HEK293 (cell line): ENCODE measurements around the gene RCOR3.

Experiments used
- BCL6B ChIP-seq: fragments of 450-650 bp; formaldehyde crosslinking; IDR thresholded peaks from 2 replicates; pipeline ENCODE4 v1.5.1; 2017; ENCODE audit warnings: missing biosample characterization, missing genetic modification characterization
- CTCF ChIP-seq: fragments of 450-650 bp; formaldehyde crosslinking; IDR thresholded peaks from 2 replicates; pipeline ENCODE4 v1.5.1; 2016; ENCODE audit warnings: missing biosample characterization, missing genetic modification characterization
- ELK4 ChIP-seq: IDR thresholded peaks from 2 replicates; pipeline ENCODE4 v1.6.1; 2011; ENCODE audit warnings: mild to moderate bottlenecking, low read depth, low read length, borderline replicate concordance
- GLI2 ChIP-seq: fragments of 450-650 bp; formaldehyde crosslinking; IDR thresholded peaks from 2 replicates; pipeline ENCODE4; 2017; ENCODE audit warnings: missing biosample characterization, missing genetic modification characterization, low read depth, borderline replicate concordance
- KLF9 ChIP-seq: fragments of 450-650 bp; formaldehyde crosslinking; IDR thresholded peaks from 2 replicates; pipeline ENCODE4 v1.5.1; 2016; ENCODE audit warnings: missing biosample characterization, missing genetic modification characterization, low read depth
- SCRT2 ChIP-seq: fragments of 450-650 bp; formaldehyde crosslinking; IDR thresholded peaks from 2 replicates; pipeline ENCODE4 v1.5.1; 2016; ENCODE audit warnings: missing biosample characterization, missing genetic modification characterization
- SP2 ChIP-seq: fragments of 450-650 bp; formaldehyde crosslinking; IDR thresholded peaks from 2 replicates; pipeline ENCODE4 v1.5.1; 2016; ENCODE audit warnings: missing biosample characterization, missing genetic modification characterization
- YY1 ChIP-seq: fragments of 450-650 bp; formaldehyde crosslinking; IDR thresholded peaks from 2 replicates; pipeline ENCODE4 v1.5.1; 2018; ENCODE audit warnings: missing biosample characterization, missing genetic modification characterization
- ZBTB21 ChIP-seq: fragments of 450-650 bp; formaldehyde crosslinking; IDR thresholded peaks from 2 replicates; pipeline ENCODE4 v1.5.1; 2017; ENCODE audit warnings: missing biosample characterization, missing genetic modification characterization
- ZNF274 ChIP-seq, 2 experiments: fragments of 200-500 bp in 1 of 2; fragments of 450-650 bp in 1 of 2; sonication (Bioruptor generic) in 1 of 2; formaldehyde crosslinking in 1 of 2; IDR thresholded peaks; 2 replicates each; pipeline versions ENCODE4 v1.5.1 to v1.6.1; 2014 to 2016; ENCODE audit warnings: borderline replicate concordance in 1 of 2, inconsistent platforms in 1 of 2, low read length in 1 of 2, missing biosample characterization in 1 of 2, missing genetic modification characterization in 1 of 2
- ZNF324 ChIP-seq: fragments of 450-650 bp; formaldehyde crosslinking; IDR thresholded peaks from 2 replicates; pipeline ENCODE4 v1.5.1; 2016; ENCODE audit warnings: missing biosample characterization, missing genetic modification characterization
- ZNF48 ChIP-seq: fragments of 450-650 bp; formaldehyde crosslinking; IDR thresholded peaks from 2 replicates; pipeline ENCODE4 v1.5.1; 2016; ENCODE audit warnings: missing biosample characterization, missing genetic modification characterization
- ZNF645 ChIP-seq: fragments of 450-650 bp; formaldehyde crosslinking; IDR thresholded peaks from 2 replicates; pipeline ENCODE4; 2016; ENCODE audit warnings: missing biosample characterization, missing genetic modification characterization

GRCh38 chr1:211213702-211214101 lies 45.5 kb upstream of the RCOR3 start:
- TF ChIP-seq ELK4 (no peak), CTCF (no peak), ZNF324 (tag by site-specific recombination) (no peak), ZNF274 (IDR thresholded peaks at IDR 0.05; ENCODE audit: low read length) (no peak), ZNF274 (tag by site-specific recombination; IDR thresholded peaks at IDR 0.05; ENCODE audit: borderline replicate concordance) (no peak), YY1 (tag by site-specific recombination) (no peak), ZNF645 (tag by site-specific recombination) (no peak), SP2 (tag by site-specific recombination) (no peak), ZBTB21 (tag by site-specific recombination) (no peak), GLI2 (no peak), ZNF48 (no peak), KLF9 (no peak), BCL6B (tag by site-specific recombination) (no peak), SCRT2 (tag by site-specific recombination) (no peak)
